OCI-LY7 (cell line): ENCODE results near the gene SELENOM. TPM values are rescaled to one million over a fixed set of nuclear protein-coding genes. Genes with fewer than 3 reads are reported as not detected.

Source experiments
- BruUV-seq: library from RNA; stranded (reverse); fragments of 400-500 nt; replicated peaks from 2 replicates; lab custom pipeline; 2021; lab: Mats Ljungman, UMichigan
- CTCF ChIA-PET: fragments of 300-600 bp; sonication (Branson Sonifier 250); formaldehyde crosslinking; loops from one replicate; lab custom pipeline; 2022; ENCODE audit warnings: antibody characterized with exemption; ENCODE audit not compliant: unreplicated experiment; lab: Charles Lee
- POLR2A ChIA-PET: fragments of 300-600 bp; sonication (Branson Sonifier 250); formaldehyde crosslinking; loops from one replicate; lab custom pipeline; 2022; ENCODE audit warnings: antibody characterized with exemption; lab: Charles Lee
- DNase-seq: peaks from one replicate; pipeline ENCODE4 v3.0.0-alpha.2; 2015; ENCODE audit warnings: low spot score
- H2AFZ ChIP-seq: fragments of 200-600 bp; sonication (generic), shearing (Covaris generic); 2 replicates; pipeline ENCODE4 v1.6.1; 2014; ENCODE audit warnings: mild to moderate bottlenecking, antibody characterized with exemption, low read length, moderate library complexity
- H3K27ac ChIP-seq: fragments of 200-600 bp; sonication (generic); 2 replicates; pipeline ENCODE4 v1.5.1; 2014; ENCODE audit warnings: mixed run types, low read depth, mild to moderate bottlenecking, moderate library complexity, low read length, inconsistent platforms; ENCODE audit not compliant: poor library complexity, severe bottlenecking
- H3K36me3 ChIP-seq: fragments of 200-600 bp; sonication (generic); 2 replicates; pipeline ENCODE4 v1.6.1; 2014; ENCODE audit warnings: mild to moderate bottlenecking, antibody characterized with exemption, low read length, moderate library complexity, mixed read lengths; ENCODE audit not compliant: insufficient read depth
- H3K4me1 ChIP-seq: fragments of 200-600 bp; sonication (generic); 2 replicates; pipeline ENCODE4 v1.5.1; 2014; ENCODE audit warnings: mild to moderate bottlenecking, low read length; ENCODE audit not compliant: insufficient read depth, poor library complexity, severe bottlenecking
- H3K4me2 ChIP-seq: fragments of 200-600 bp; sonication (generic); 2 replicates; pipeline ENCODE4 v1.6.1; 2014; ENCODE audit warnings: mild to moderate bottlenecking, low read length
- H3K4me3 ChIP-seq: fragments of 200-600 bp; sonication (generic); 2 replicates; pipeline ENCODE4 v1.5.1; 2014; ENCODE audit warnings: mild to moderate bottlenecking, low read depth, low read length; ENCODE audit not compliant: poor library complexity, severe bottlenecking
- H3K79me2 ChIP-seq: fragments of 200-600 bp; sonication (generic); 2 replicates; pipeline ENCODE4 v1.6.1; 2016; ENCODE audit warnings: low read depth, mild to moderate bottlenecking, low read length, moderate library complexity, mixed read lengths; ENCODE audit not compliant: insufficient read depth
- H3K9me2 ChIP-seq: fragments of 200-600 bp; sonication (generic); 2 replicates; pipeline ENCODE4 v1.6.1; 2016; ENCODE audit warnings: mild to moderate bottlenecking, low read length, mixed read lengths; ENCODE audit not compliant: insufficient read depth
- H3K9me3 ChIP-seq: fragments of 200-600 bp; sonication (generic); 2 replicates; pipeline ENCODE4 v1.6.1; 2014; ENCODE audit warnings: mild to moderate bottlenecking, mixed run types, low read length, mixed read lengths
- H4K20me1 ChIP-seq: fragments of 200-600 bp; sonication (generic); 2 replicates; pipeline ENCODE4 v1.6.1; 2014; ENCODE audit warnings: mild to moderate bottlenecking, antibody characterized with exemption, low read length, moderate library complexity, mixed read lengths; ENCODE audit not compliant: insufficient read depth
- CTCF ChIP-seq: fragments of 200-600 bp; sonication (generic); conservative IDR thresholded peaks from 2 replicates; pipeline ENCODE4 v1.5.1; 2014; ENCODE audit warnings: mild to moderate bottlenecking, antibody characterized with exemption, low read length, moderate library complexity, mixed read lengths
- EZH2phosphoT487 ChIP-seq: fragments of 200-600 bp; sonication (generic); IDR thresholded peaks from 2 replicates; pipeline ENCODE4 v1.6.1; 2018; ENCODE audit warnings: low read depth, borderline replicate concordance, mild to moderate bottlenecking, mixed run types, antibody characterized with exemption, low read length, moderate library complexity, mixed read lengths
- intact Hi-C: fragments of 100-400 bp; cut with micrococcal nuclease; formaldehyde crosslinking; loops from one replicate; pipeline ENCODE4 v1.10.0; 2022; ENCODE audit not compliant: unreplicated experiment
- total RNA-seq, 2 experiments: library from RNA; depleted of rRNA in 1 of 2; stranded (reverse); fragments of >200 nt in 1 of 2; shearing (Covaris generic) in 1 of 2; gene quantifications; 2 replicates each; pipeline ENCODE4 v1.2.3, GENCODE V29; 2014 to 2022

SELENOM gene
- total RNA-seq, 2 experiments from 2014 or later: 0.55 to 1.4 TPM

- H4K20me1 ChIP-seq: no peaks in the 10 kb centered on the region
- no peak overlapping the region for H3K4me3 ChIP-seq
- H3K4me2 ChIP-seq: no peak overlapping the region
- no peaks in the 10 kb centered on the region for H3K9me2 ChIP-seq
- no TSS peak for BruUV-seq
- H3K27ac ChIP-seq: no peak overlapping the region
- no peaks in the 10 kb centered on the region for H3K9me3 ChIP-seq
- H3K79me2 ChIP-seq: no peaks in the 10 kb centered on the region
- intact Hi-C loops: no loop called here
- no peak overlapping the region for H2AFZ ChIP-seq
- H3K4me1 ChIP-seq: no peaks in the 10 kb centered on the region
- H3K36me3 ChIP-seq: no peaks in the 10 kb centered on the region
- ChIA-PET POLR2A (no interaction called here), CTCF (no interaction called here)
- no peak for DNase-seq
- TF ChIP-seq EZH2phosphoT487 (no peak), CTCF (no peak)
These were observed 7.3 kb downstream of the SELENOM start for GRCh38 chr22:31099841-31100761.

- no peak overlapping the region for H2AFZ ChIP-seq
- H3K9me2 ChIP-seq: no peaks in the 10 kb centered on the region
- no TSS peak for BruUV-seq
- no peak overlapping the region for H3K4me3 ChIP-seq
- no peaks in the 10 kb centered on the region for H3K36me3 ChIP-seq
- H3K79me2 ChIP-seq: no peaks in the 10 kb centered on the region
- DNase-seq: no peak
- no peak overlapping the region for H3K27ac ChIP-seq
- H3K4me2 ChIP-seq: no peak overlapping the region
- POLR2A ChIA-PET: no interaction called here
- CTCF ChIA-PET: no interaction called here
- TF ChIP-seq CTCF (no peak), EZH2phosphoT487 (no peak)
- H3K4me1 ChIP-seq: no peaks in the 10 kb centered on the region
- no peaks in the 10 kb centered on the region for H3K9me3 ChIP-seq
- H4K20me1 ChIP-seq: no peaks in the 10 kb centered on the region
- intact Hi-C loops: no loop called here
These were observed 8.0 kb downstream of the SELENOM start for GRCh38 chr22:31099386-31099785.

GRCh38 chr22:31098632-31099110 is 8.7 kb downstream of the SELENOM start:
- no TSS peak for BruUV-seq
- Histone ChIP-seq H3K4me2 (no peak overlapping the region), H3K27ac (no peak overlapping the region), H2AFZ (no peak overlapping the region), H3K36me3 (no peaks in the 10 kb centered on the region), H4K20me1 (no peaks in the 10 kb centered on the region), H3K79me2 (no peaks in the 10 kb centered on the region), H3K4me3 (no peak overlapping the region), H3K9me2 (no peaks in the 10 kb centered on the region), H3K9me3 (no peaks in the 10 kb centered on the region), H3K4me1 (no peaks in the 10 kb centered on the region)
- TF ChIP-seq CTCF (no peak), EZH2phosphoT487 (no peak)
- CTCF ChIA-PET: no interaction called here
- DNase-seq: no peak
- intact Hi-C loops: no loop called here
- POLR2A ChIA-PET: no interaction called here
